Neuron (in vitro differentiated cells): Measurements from ENCODE around the gene CYFIP2.

Source experiments
- H2AFZ ChIP-seq: one replicate; pipeline ENCODE4 v1.6.1; 2013; ENCODE audit warnings: low read depth, mild to moderate bottlenecking, inconsistent platforms, low read length, moderate library complexity
- H3K27me3 ChIP-seq: one replicate; pipeline ENCODE4 v1.6.1; 2013; ENCODE audit warnings: low read length; ENCODE audit not compliant: insufficient read depth
- H3K36me3 ChIP-seq: one replicate; pipeline ENCODE4 v1.6.1; 2013; ENCODE audit warnings: low read length; ENCODE audit not compliant: insufficient read depth
- H3K4me1 ChIP-seq: one replicate; pipeline ENCODE4 v1.6.1; 2013; ENCODE audit warnings: low read length; ENCODE audit not compliant: insufficient read depth
- H3K4me3 ChIP-seq: 2 replicates; pipeline ENCODE4 v1.5.1; 2013; ENCODE audit warnings: mild to moderate bottlenecking, low read length, moderate library complexity
- H3K9me3 ChIP-seq: one replicate; pipeline ENCODE4 v1.6.1; 2013; ENCODE audit warnings: low read length

The CYFIP2 gene

GRCh38 chr5:157327771-157328170, 61.8 kb downstream of the CYFIP2 start:
- H2AFZ ChIP-seq, result no peak overlapping the region
- H3K27me3 ChIP-seq, result no peaks in the 10 kb centered on the region
- no peaks in the 10 kb centered on the region for H3K9me3 ChIP-seq
- peaks cover 78% of the 10 kb centered on the region for H3K36me3 ChIP-seq
- H3K4me1 ChIP-seq, result no peaks in the 10 kb centered on the region
- H3K4me3 ChIP-seq, result no peak overlapping the region

- Histone ChIP-seq H3K27me3 (no peaks in the 10 kb centered on the region), H3K36me3 (peaks cover 79% of the 10 kb centered on the region), H3K4me1 (no peaks in the 10 kb centered on the region), H3K9me3 (no peaks in the 10 kb centered on the region), H3K4me3 (no peak overlapping the region), H2AFZ (no peak overlapping the region)
Measured at GRCh38 chr5:157328277-157328912, 62.5 kb downstream of the CYFIP2 start.

- Histone ChIP-seq H3K4me1 (no peaks in the 10 kb centered on the region), H2AFZ (no peak overlapping the region), H3K27me3 (no peaks in the 10 kb centered on the region), H3K9me3 (no peaks in the 10 kb centered on the region), H3K36me3 (peaks cover 75% of the 10 kb centered on the region), H3K4me3 (no peak overlapping the region)
Measured at GRCh38 chr5:157331807-157332206, 65.9 kb downstream of the CYFIP2 start.

- Histone ChIP-seq H3K4me3 (no peak overlapping the region), H3K9me3 (no peaks in the 10 kb centered on the region), H3K4me1 (no peaks in the 10 kb centered on the region), H3K27me3 (no peaks in the 10 kb centered on the region), H2AFZ (no peak overlapping the region), H3K36me3 (peaks cover 87% of the 10 kb centered on the region)
Measured at GRCh38 chr5:157335534-157336422, 69.9 kb downstream of the CYFIP2 start.

DNA sequence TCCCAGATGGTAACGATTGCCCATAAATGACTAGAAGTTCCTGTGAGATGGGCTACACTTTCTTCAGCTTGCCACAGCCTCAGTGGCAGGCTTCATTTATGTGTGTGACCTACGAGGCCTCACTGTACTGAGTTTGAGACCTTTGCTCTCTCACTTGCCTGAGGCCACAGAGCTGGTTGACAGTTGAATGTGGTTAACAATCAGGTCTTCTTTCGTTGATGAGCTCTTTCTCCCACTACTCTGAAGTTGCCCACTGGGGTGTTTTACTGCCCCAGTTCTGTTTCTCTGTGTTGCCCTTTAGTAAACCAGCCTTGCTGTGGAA, 70.5 kb downstream of the CYFIP2 start:
- Histone ChIP-seq H3K27me3 (no peaks in the 10 kb centered on the region), H3K4me3 (no peak overlapping the region), H3K9me3 (no peaks in the 10 kb centered on the region), H3K4me1 (no peaks in the 10 kb centered on the region), H2AFZ (no peak overlapping the region), H3K36me3 (peaks cover 87% of the 10 kb centered on the region)

GRCh38 chr5:157339409-157339808, 73.5 kb downstream of the CYFIP2 start:
- no peak overlapping the region for H2AFZ ChIP-seq

GRCh38 chr5:157342822-157343402, 77.0 kb downstream of the CYFIP2 start:
- no peak overlapping the region for H2AFZ ChIP-seq

More at GRCh38 chr5:157339409-157339808, 73.5 kb downstream of the CYFIP2 start:
- peaks cover 85% of the 10 kb centered on the region for H3K36me3 ChIP-seq
- H3K4me1 ChIP-seq, result no peaks in the 10 kb centered on the region
- no peak overlapping the region for H3K4me3 ChIP-seq
- H3K9me3 ChIP-seq, result no peaks in the 10 kb centered on the region
- no peaks in the 10 kb centered on the region for H3K27me3 ChIP-seq

GRCh38 chr5:157343842-157344790, 78.2 kb downstream of the CYFIP2 start:
- no peaks in the 10 kb centered on the region for H3K9me3 ChIP-seq
- peaks cover 10% of the 10 kb centered on the region for H3K4me1 ChIP-seq
- H2AFZ ChIP-seq, result no peak overlapping the region
- H3K4me3 ChIP-seq, result no peak overlapping the region
- no peaks in the 10 kb centered on the region for H3K27me3 ChIP-seq
- peaks cover 60% of the 10 kb centered on the region for H3K36me3 ChIP-seq

More at GRCh38 chr5:157342822-157343402, 77.0 kb downstream of the CYFIP2 start:
- Histone ChIP-seq H3K4me1 (peaks cover 10% of the 10 kb centered on the region), H3K27me3 (no peaks in the 10 kb centered on the region), H3K4me3 (no peak overlapping the region), H3K36me3 (peaks cover 67% of the 10 kb centered on the region), H3K9me3 (no peaks in the 10 kb centered on the region)

DNA sequence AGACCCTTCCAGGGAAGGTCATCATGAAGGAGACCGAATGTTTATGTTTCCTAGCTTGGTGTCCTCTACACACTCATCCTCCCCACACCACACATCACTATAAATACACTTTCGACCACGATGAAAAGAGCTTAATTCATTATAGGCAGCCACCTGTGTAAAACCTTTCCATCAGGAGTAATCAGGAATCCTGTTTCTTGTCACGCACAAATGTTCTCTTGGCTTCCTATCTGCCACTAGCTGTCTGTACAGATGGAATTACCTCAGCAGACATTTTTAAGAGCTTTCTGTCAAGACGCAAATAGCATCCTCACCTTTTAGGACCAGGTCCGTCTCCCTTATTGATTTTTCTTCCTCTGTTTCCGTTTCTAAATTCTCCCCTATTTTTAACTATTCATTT, 79.1 kb downstream of the CYFIP2 start:
- Histone ChIP-seq H3K27me3 (no peaks in the 10 kb centered on the region), H3K9me3 (no peaks in the 10 kb centered on the region), H3K36me3 (peaks cover 50% of the 10 kb centered on the region), H2AFZ (no peak overlapping the region), H3K4me1 (peaks cover 10% of the 10 kb centered on the region), H3K4me3 (no peak overlapping the region)

DNA sequence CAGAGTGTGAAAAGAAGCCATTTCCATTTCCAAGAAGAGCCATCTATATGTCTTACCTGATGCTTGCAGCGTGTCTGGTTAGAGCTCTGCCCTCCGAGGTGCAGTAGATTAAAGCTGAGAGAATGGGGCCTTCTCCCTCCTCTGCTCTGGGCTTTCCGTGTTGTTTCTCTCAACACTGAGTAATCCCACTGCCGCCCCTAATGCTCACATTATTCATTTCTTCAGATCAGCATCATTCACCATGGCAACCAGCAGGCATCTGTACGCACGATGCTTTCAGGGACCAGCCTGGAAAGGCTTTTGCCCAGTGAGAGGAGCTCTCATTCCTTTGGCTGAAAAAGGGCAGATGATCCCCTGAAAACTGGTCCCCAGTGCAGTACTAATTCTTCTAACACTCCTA, 79.6 kb downstream of the CYFIP2 start:
- no peaks in the 10 kb centered on the region for H3K27me3 ChIP-seq
- H3K9me3 ChIP-seq, result no peaks in the 10 kb centered on the region
- H3K4me1 ChIP-seq, result peaks cover 10% of the 10 kb centered on the region
- H2AFZ ChIP-seq, result no peak overlapping the region
- peaks cover 46% of the 10 kb centered on the region for H3K36me3 ChIP-seq
- no peak overlapping the region for H3K4me3 ChIP-seq

- H3K27me3 ChIP-seq, result no peaks in the 10 kb centered on the region
- H3K4me1 ChIP-seq, result peaks cover 10% of the 10 kb centered on the region
- H3K9me3 ChIP-seq, result no peaks in the 10 kb centered on the region
- H3K4me3 ChIP-seq, result no peak overlapping the region
- no peak overlapping the region for H2AFZ ChIP-seq
- peaks cover 43% of the 10 kb centered on the region for H3K36me3 ChIP-seq
Measured at GRCh38 chr5:157347301-157348048, 81.6 kb downstream of the CYFIP2 start.

- peaks cover 38% of the 10 kb centered on the region for H3K36me3 ChIP-seq
- H3K4me3 ChIP-seq, result no peak overlapping the region
- no peaks in the 10 kb centered on the region for H3K9me3 ChIP-seq
- no peak overlapping the region for H2AFZ ChIP-seq
- peaks cover 10% of the 10 kb centered on the region for H3K4me1 ChIP-seq
- H3K27me3 ChIP-seq, result no peaks in the 10 kb centered on the region
Measured at GRCh38 chr5:157348049-157348400, 82.1 kb downstream of the CYFIP2 start.
